ENCODE data around the gene SLC39A2. TPM values are rescaled to one million over a fixed set of nuclear protein-coding genes. Genes with fewer than 3 reads are reported as not detected.
"Not testable (repeated sequence)": the region's sequence is repeated elsewhere in the genome, so short reads cannot be mapped to it uniquely, and the experiment has no call there.

Gene SLC39A2
- total RNA-seq, 1 donor from 2014 or later, result not detected

GRCh38 chr14:21025371-21026273 is 26.5 kb downstream of the SLC39A2 start:
- DNase-seq (ENCODE audit: low read depth), result no peak

- no peak for DNase-seq (ENCODE audit: low read depth)
Observed at GRCh38 chr14:21026274-21026987, 27.3 kb downstream of the SLC39A2 start.

GRCh38 chr14:21026988-21027315 is 27.9 kb downstream of the SLC39A2 start:
- DNase-seq (ENCODE audit: low read depth), result no peak

- DNase-seq (ENCODE audit: low read depth), result no peak
Observed at GRCh38 chr14:21029917-21030316, 30.8 kb downstream of the SLC39A2 start, which contains the start of gene TPPP2. TPPP2 (plus strand) TSS chr14:21030217; CDS start chr14:21030582, 365 bp downstream.

- DNase-seq (ENCODE audit: low read depth), result no peak
Observed at GRCh38 chr14:21030531-21030930, 31.4 kb downstream of the SLC39A2 start.

- DNase-seq (ENCODE audit: low read depth), result no peak
Observed at GRCh38 chr14:21032326-21033132, 33.4 kb downstream of the SLC39A2 start.

GRCh38 chr14:21033133-21033698 is 34.1 kb downstream of the SLC39A2 start:
- no peak for DNase-seq (ENCODE audit: low read depth)

GRCh38 chr14:21034707-21035106 is 35.6 kb downstream of the SLC39A2 start, which contains the start of gene RNASE13:
RNASE13 (minus strand) TSS chr14:21034807; CDS start chr14:21034288, 519 bp downstream.
- DNase-seq (ENCODE audit: low read depth), result no peak

- DNase-seq (ENCODE audit: low read depth), result no peak
Observed at GRCh38 chr14:21036751-21037150, 37.7 kb downstream of the SLC39A2 start.

- DNase-seq (ENCODE audit: low read depth), result no peak
Observed at GRCh38 chr14:21037156-21037555, 38.1 kb downstream of the SLC39A2 start.

GRCh38 chr14:21038441-21039422 is 39.6 kb downstream of the SLC39A2 start:
- DNase-seq (ENCODE audit: low read depth), result no peak

GRCh38 chr14:21039585-21040369 is 40.7 kb downstream of the SLC39A2 start:
- DNase-seq (ENCODE audit: low read depth), result peak; percentile 61

GRCh38 chr14:21040370-21040925 is 41.4 kb downstream of the SLC39A2 start:
- DNase-seq (ENCODE audit: low read depth), result no peak

GRCh38 chr14:21040941-21041340 is 41.8 kb downstream of the SLC39A2 start:
- DNase-seq (ENCODE audit: low read depth), result not testable (repeated sequence)

- peak; percentile 30 for DNase-seq (ENCODE audit: low read depth)
Observed at GRCh38 chr14:21041676-21042433, 42.8 kb downstream of the SLC39A2 start, which contains the start of gene RNASE7. RNASE7 (plus strand) TSS chr14:21042362; CDS start chr14:21042993, 631 bp downstream.

GRCh38 chr14:21042918-21043317 is 43.8 kb downstream of the SLC39A2 start:
- DNase-seq (ENCODE audit: low read depth), result peak; percentile 38

- no peak for DNase-seq (ENCODE audit: low read depth)
Observed at GRCh38 chr14:21043387-21043973, 44.4 kb downstream of the SLC39A2 start.
